Islet precursor cell (in vitro differentiated cells): Measurements from ENCODE around the gene NEURL1.

Source experiments
- DNase-seq: peaks from one replicate; pipeline ENCODE4 v3.0.0-alpha.2; 2018

Gene NEURL1

DNA sequence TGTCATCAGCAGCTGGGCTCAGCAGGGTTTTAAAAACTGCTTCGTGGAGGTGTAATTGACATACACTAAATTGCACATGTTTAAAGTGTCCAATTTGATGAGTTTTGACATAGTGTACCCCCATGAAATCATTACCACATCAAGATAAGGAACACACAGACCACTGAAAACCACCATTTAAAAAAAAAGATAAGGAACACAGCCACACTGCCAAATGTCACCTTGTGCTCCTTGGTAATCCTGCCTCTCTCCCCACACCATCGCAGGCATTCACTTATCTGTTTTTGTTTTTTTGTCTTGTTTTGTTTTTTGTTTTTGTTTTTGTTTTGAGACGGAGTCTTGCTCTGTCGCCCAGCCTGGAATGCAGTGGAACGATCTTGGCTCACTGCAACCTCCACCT lies 75.0 kb downstream of the NEURL1 start:
- no peak for DNase-seq

GRCh38 chr10:103569896-103570295 lies 76.4 kb downstream of the NEURL1 start:
- no peak for DNase-seq

DNA sequence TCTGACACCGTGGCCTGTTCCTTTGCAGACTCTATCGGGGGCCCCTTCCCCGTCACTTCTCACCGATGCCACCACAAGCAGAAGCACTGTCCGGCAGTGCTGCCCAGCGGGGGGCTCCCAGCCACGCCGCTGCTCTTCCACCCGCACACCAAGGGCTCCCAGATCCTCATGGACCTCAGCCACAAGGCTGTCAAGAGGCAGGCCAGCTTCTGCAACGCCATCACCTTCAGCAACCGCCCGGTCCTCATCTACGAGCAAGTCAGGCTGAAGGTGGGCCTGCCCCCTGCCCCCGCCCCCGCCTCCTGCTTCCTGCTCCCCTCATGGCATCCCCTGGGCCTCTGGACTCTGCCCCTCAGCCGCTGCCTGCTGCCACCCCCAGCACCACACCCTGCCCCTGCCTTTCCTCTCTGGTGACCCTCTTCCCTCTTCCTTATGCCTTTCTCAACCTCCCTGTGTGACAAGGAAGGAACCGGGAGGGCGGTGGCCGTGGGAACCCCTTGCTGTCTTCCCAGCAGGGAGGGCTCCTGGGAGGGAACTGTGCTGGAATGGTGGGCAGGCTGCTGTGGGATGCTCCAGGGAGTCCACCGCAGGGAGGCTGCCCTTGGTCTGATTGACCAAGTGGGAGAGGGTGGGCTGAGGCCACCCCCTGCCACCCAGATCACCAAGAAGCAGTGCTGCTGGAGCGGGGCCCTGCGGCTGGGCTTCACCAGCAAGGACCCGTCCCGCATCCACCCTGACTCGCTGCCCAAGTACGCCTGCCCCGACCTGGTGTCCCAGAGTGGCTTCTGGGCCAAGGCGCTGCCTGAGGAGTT lies 77.5 kb downstream of the NEURL1 start:
- DNase-seq, result no peak

DNA sequence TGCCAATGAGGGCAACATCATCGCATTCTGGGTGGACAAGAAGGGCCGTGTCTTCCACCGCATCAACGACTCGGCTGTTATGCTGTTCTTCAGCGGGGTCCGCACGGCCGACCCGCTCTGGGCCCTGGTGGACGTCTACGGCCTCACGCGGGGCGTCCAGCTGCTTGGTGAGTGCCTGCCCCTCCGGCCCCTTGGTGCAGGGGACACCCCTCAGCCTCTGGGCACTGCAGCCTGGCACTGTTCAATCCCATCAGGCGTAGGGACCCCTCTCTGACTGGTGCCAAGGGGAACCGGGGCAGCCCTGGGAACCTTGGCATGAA lies 78.1 kb downstream of the NEURL1 start:
- DNase-seq, result no peak

DNA sequence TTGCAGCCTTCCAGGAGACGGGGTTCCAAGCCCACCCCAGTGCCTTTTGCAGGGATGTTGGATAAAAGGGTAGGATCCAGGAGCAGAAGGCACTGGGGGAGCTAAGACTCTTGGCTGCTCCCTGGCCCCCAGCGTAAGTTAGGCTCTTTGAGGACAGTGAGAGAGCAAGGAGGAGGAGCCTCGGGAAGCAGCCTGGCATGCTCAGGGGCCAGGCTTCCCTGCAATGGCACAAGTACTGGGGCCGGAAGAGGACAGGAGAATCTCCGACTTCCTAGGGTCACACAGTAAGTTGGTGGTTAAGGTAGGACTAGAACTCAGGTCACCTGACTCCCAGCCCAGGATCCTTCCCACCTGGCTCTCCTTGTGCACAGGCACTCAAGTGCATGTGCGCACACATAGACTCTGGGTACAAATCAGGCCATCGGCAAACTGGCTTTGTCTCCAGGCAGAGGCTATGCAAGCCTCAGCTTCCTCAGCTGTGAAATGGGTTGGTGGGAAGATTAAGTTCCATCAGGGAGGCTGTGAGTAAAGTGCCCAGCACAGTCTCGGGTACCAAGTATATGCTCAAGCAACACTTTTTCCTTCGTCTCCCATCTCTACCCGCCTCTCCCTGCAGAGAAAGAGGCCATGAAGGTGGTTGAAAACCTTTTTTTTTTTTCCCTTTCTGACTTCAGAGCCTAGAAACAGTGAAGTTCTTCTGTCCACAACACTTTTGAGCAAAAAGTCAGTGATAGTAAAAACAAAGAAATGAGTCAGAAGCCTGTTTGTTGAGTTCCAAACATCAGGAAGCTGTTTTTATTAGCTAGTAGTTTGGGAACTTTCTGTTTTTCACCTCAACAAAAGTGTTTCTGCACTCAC lies 79.1 kb downstream of the NEURL1 start:
- no peak for DNase-seq

- no peak for DNase-seq
Observed at GRCh38 chr10:103573205-103573487, 79.6 kb downstream of the NEURL1 start.

DNA sequence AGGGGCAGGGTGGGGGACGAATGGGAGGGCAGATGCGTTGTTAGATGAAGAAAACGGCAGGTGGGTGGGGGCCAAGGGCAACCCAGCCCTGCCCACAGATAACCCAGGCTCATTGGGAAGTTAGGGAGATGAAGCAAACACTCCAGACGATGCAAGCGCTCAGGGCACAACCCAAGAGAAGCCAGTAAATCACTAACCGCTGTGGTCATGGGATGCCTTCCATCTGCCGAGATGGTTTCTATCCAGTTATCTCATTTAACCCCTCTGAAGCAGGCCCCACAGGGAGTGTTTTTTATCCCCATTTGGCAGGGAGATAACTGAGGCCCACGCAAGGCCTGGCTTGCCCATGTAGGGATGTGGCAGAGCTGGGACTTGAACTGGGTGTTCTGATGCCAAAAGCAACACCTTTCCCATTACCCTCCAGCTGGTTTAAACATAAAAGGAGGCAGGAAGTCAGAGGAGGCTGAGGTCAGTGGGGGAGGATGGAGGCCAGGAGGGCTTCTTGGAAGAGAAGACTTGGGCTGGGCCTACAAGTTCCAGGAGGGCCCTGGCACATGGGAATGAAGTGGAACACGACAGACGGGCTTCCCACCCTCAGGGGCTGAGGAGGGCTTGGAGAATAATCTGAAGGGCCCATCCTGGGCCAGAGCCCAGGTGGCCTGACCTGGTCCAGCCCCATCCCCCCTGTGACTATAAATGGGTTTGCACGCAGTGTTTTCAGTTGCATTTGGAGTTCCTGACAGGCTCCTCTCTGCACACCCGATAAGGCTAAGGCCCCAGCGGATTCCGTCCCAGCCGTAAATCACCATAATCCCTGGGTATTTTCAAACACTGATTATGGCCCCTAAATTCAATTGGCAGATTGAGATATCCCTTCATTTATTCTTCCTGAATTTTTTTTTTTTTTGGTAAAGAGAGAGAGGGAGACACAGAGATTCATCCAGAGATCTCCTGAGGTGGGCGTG lies 80.9 kb downstream of the NEURL1 start:
- no peak for DNase-seq

- no peak for DNase-seq
Observed at GRCh38 chr10:103575416-103576075, 82.0 kb downstream of the NEURL1 start.

- DNase-seq, result no peak
Observed at GRCh38 chr10:103576076-103576471, 82.6 kb downstream of the NEURL1 start.

- DNase-seq, result no peak
Observed at GRCh38 chr10:103576862-103577261, 83.4 kb downstream of the NEURL1 start.

DNA sequence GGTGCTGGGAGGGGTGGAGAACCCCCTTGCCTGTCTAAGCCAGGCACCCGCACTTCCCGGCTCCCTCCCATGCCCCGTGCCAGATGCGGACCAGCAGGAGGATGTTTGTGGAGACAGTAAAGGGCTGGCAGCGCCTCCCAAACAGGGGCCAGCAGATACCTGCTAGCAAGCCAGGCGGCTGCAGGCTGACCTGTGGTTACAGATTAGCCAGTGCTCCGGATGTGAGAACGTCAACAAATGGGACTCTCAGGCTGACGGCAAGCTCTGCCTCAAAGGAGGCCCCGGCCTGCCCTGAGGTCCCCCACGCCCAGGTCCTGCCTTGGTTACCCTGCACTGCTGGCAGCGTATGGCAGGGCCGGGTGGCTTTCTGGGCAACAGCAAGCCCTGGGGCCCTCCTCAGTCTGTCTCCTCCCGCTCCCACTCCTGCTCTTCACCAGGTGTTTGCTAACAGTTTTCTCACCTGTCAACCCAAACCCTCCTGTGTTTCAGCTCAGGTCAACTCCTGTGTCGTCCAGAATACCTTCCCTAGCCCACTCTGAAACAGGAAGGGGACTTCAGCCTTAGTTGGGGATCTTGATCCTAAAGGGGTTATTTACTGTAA lies 85.4 kb downstream of the NEURL1 start:
- no peak for DNase-seq

- DNase-seq, result no peak
Observed at GRCh38 chr10:103580011-103580410, 86.5 kb downstream of the NEURL1 start.

DNA sequence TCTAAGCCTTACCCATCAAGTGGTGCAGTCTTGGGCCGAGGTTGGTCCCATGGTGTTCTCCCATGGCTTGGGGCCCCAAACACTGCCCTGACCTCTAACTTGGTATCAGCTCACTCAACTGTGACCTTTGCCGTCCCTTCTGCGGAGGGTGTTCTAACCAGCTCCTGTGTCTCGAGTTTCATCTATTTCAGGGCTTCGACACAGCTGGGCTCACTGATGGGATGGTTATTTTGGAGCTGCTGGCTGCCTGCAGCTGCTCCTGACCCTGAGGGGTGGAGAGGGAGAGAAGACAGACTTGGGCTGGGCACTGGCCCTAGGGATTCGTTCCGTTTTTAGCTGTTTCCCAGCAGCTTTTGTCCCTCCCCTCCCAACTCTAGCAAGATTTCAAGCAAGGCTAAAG lies 86.9 kb downstream of the NEURL1 start:
- DNase-seq, result no peak

DNA sequence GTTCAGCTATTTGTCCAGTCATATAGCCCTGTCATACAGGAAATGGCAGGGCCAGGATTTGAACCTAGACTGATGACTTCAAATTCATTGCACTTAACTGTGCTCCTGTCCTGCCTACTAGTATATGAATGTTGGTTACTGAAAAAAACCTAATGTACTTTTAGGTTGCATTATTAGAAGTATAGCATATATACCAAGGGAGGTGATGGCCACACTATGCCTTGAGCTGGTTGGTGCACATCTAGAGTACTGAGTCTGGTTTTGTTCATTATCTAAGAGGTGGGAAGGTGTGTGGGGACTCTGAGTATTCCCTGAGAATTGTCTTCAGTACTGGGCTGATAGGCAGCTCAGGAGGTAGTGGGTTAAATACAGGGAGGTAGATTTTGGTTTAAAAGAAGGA lies 88.0 kb downstream of the NEURL1 start:
- DNase-seq, result no peak

DNA sequence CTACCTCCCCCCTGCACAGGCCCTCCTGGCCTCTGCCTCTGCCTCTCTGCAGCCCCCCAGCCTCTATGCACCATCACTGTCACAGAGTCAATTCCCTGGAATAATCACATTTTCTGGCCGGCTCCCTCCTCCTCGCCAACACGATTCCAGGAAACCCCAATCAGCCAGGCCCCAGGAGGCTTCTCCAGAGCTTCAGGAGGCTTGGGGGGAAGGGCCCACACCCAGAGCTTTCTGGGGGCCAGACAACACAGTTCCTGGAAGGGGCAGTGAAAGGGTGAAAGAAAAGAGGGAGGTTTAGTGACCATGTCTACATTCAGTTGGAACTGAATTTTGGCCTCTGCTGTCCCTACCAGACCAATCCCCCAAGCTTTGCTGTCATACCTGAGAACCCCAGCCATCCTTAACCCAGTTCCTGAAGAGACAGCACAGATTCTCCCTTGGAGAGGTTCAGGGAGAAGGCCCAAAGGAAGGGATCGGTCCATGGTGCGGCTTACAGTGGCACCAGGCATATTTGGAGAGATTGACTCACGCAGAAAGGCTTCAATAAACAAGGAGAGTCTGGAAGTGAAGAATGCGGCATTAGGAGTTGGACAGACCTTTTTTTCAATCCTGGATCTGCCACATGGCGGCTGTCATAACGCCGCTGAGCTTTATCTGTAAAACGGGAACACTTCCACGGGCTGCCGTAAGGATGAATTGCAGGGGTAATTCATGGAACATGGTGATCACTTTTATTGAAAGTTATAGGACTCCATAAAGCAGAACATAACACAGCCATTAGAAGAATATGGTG lies 89.0 kb downstream of the NEURL1 start:
- DNase-seq, result no peak

DNA sequence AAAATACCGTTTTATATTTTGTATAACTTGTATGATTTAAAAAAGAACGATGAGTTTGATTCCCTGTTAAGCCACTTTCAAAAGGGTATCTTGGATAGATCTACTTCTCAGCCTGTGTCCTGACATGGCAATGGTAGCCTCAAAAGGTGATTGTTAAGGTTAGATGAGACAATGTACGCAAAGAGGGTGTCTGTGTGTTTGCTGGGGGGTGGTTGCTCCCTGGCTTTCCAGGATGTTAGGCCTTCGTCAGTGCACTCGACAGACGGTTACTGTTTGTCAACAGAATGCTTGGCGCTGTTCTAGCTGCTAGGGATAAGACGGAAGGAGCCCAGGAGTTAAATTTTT lies 90.3 kb downstream of the NEURL1 start:
- DNase-seq, result no peak

DNA sequence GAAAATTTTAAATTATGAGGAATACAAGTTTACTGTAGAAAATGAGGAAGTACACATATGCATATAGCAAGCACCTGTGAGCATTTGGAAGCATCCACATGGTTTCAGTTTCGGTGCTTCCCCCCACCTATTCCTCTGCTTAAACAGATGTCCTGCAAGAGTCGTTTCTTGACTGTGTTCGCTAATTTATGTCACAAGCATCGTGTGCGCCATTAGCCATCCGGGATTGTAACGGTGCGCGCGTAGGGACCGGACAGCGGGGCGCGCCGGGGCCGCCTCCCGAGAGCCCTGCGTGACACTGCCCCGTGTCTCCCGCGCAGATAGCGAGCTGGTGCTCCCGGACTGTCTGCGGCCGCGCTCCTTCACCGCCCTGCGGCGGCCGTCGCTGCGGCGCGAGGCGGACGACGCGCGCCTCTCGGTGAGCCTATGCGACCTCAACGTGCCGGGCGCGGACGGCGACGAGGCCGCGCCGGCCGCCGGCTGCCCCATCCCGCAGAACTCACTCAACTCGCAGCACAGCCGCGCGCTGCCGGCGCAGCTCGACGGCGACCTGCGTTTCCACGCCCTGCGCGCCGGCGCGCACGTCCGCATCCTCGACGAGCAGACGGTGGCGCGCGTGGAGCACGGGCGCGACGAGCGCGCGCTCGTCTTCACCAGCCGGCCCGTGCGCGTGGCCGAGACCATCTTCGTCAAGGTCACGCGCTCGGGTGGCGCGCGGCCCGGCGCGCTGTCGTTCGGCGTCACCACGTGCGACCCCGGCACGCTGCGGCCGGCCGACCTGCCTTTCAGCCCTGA lies 90.9 kb downstream of the NEURL1 start:
- no peak for DNase-seq

GRCh38 chr10:103585011-103585405 lies 91.5 kb downstream of the NEURL1 start:
- no peak for DNase-seq

GRCh38 chr10:103587073-103587472 lies 93.6 kb downstream of the NEURL1 start:
- DNase-seq, result no peak

GRCh38 chr10:103589074-103589630 lies 95.6 kb downstream of the NEURL1 start:
- DNase-seq, result no peak

- no peak for DNase-seq
Observed at GRCh38 chr10:103590060-103590459, 96.6 kb downstream of the NEURL1 start.
